ENCODE measurements around the gene OR2M5.

OR2M5 gene

GRCh38 chr1:248174521-248174920 lies 29.6 kb downstream of the OR2M5 start, which contains the start of gene OR2M2:
OR2M2 (plus strand) TSS chr1:248174821; CDS start chr1:248179986, 5,165 bp downstream.
- FAIRE-seq (no peak), DNase-seq (ENCODE audit: insufficient read length, low spot score) (no peak)
- no peak for TF ChIP-seq POLR2A (IDR thresholded peaks at IDR 0.05; ENCODE audit: low read depth, low read length)

GRCh38 chr1:248183996-248184395 lies 39.0 kb downstream of the OR2M5 start:
- no peak for TF ChIP-seq POLR2A (IDR thresholded peaks at IDR 0.05; ENCODE audit: low read depth, low read length)
- DNase-seq (ENCODE audit: insufficient read length, low spot score) (no peak), FAIRE-seq (no peak)

- no peak for DNase-seq (ENCODE audit: insufficient read length, low spot score)
- no peak for TF ChIP-seq POLR2A (IDR thresholded peaks at IDR 0.05; ENCODE audit: low read depth, low read length)
- no peak for FAIRE-seq
These were observed 42.4 kb downstream of the OR2M5 start for GRCh38 chr1:248187363-248187762.

- no peak for DNase-seq (ENCODE audit: insufficient read length, low spot score)
- FAIRE-seq = no peak
- TF ChIP-seq POLR2A (IDR thresholded peaks at IDR 0.05; ENCODE audit: low read depth, low read length) = no peak
These were observed 44.1 kb downstream of the OR2M5 start for GRCh38 chr1:248189026-248189425.

- no peak for TF ChIP-seq POLR2A (IDR thresholded peaks at IDR 0.05; ENCODE audit: low read depth, low read length)
- DNase-seq (ENCODE audit: insufficient read length, low spot score) (no peak), FAIRE-seq (no peak)
These were observed 49.2 kb downstream of the OR2M5 start for GRCh38 chr1:248194117-248194516.
